Endothelial cell of umbilical vein (primary cell): ENCODE measurements around the gene TXNRD1. TPM values are rescaled to one million over a fixed set of nuclear protein-coding genes. Genes with fewer than 3 reads are reported as not detected.

Experiments
- BruUV-seq: library from RNA; stranded (reverse); fragments of 400-500 nt; replicated peaks from 2 replicates; lab custom pipeline; 2021; lab: Mats Ljungman, UMichigan
- CTCF ChIA-PET: fragments of 300-600, 350-600 bp; sonication (Branson Sonifier 250); formaldehyde crosslinking; loops from one replicate; lab custom pipeline; 2021; ENCODE audit warnings: antibody characterized with exemption, inconsistent platforms; lab: Charles Lee
- POLR2A ChIA-PET: fragments of 300-600, 350-600 bp; sonication (Branson Sonifier 250); formaldehyde crosslinking; loops from one replicate; lab custom pipeline; 2021; ENCODE audit warnings: antibody characterized with exemption, inconsistent platforms; lab: Charles Lee
- DNase-seq: peaks from one replicate; pipeline ENCODE4 v3.0.0-alpha.2; 2011; ENCODE audit warnings: low read depth, low spot score
- FAIRE-seq: peaks from 2 replicates; lab custom pipeline; 2011; peaks lifted over from hg19 to GRCh38; lab: Jason Lieb, UNC
- H2AFZ ChIP-seq: 2 replicates; pipeline ENCODE4 v1.6.0; 2012; ENCODE audit warnings: low read depth, low read length, control low read depth, inconsistent platforms
- H3K27ac ChIP-seq: 2 replicates; pipeline ENCODE4 v1.5.1; 2011; ENCODE audit warnings: low read depth, mild to moderate bottlenecking, control low read depth, low read length, moderate library complexity; ENCODE audit not compliant: insufficient read depth
- H3K27me3 ChIP-seq, 2 experiments: 2 replicates each; pipeline versions ENCODE4 v1.6.0 to v1.6.1; 2011; ENCODE audit warnings: low read length in 2 of 2, mixed read lengths in 1 of 2; ENCODE audit not compliant: control insufficient read depth in 2 of 2, insufficient read depth in 2 of 2
- H3K36me3 ChIP-seq, 2 experiments: 2 replicates in 1 of 2; 3 replicates in 1 of 2; pipeline ENCODE4 v1.5.1; 2011; ENCODE audit warnings: low read length in 2 of 2, mild to moderate bottlenecking in 1 of 2, moderate library complexity in 1 of 2; ENCODE audit not compliant: control insufficient read depth in 2 of 2, insufficient read depth in 2 of 2; ENCODE audit errors: extremely low read depth in 1 of 2
- H3K4me1 ChIP-seq: 3 replicates; pipeline ENCODE4 v1.5.1; 2011; ENCODE audit warnings: mild to moderate bottlenecking, low read length; ENCODE audit not compliant: control insufficient read depth, insufficient read depth; ENCODE audit errors: extremely low read depth
- H3K4me2 ChIP-seq: 2 replicates; pipeline ENCODE4 v1.6.1; 2011; ENCODE audit warnings: low read length, control low read depth, mixed read lengths; ENCODE audit not compliant: insufficient read depth
- H3K4me3 ChIP-seq, 3 experiments: fragments of 200-600 bp in 1 of 3; sonication (generic), shearing (Covaris generic) in 1 of 3; replicated peaks in 1 of 3; 2 replicates each; pipeline ENCODE4 v1.5.1; 2011 to 2016; ENCODE audit warnings: control low read depth in 3 of 3, low read length in 3 of 3, mild to moderate bottlenecking in 2 of 3, inconsistent platforms in 1 of 3, low read depth in 1 of 3, moderate library complexity in 1 of 3; ENCODE audit not compliant: insufficient read depth in 1 of 3
- H3K79me2 ChIP-seq: 2 replicates; pipeline ENCODE4 v1.6.0; 2012; ENCODE audit warnings: low read length, inconsistent platforms; ENCODE audit not compliant: control insufficient read depth, insufficient read depth
- H3K9ac ChIP-seq: replicated peaks from 2 replicates; pipeline ENCODE3; 2011; ENCODE audit warnings: low read length, control low read depth; ENCODE audit not compliant: insufficient read depth; ENCODE audit errors: extremely low read depth
- H3K9me1 ChIP-seq: replicated peaks from 3 replicates; pipeline ENCODE4 v1.6.0; 2011; ENCODE audit warnings: mild to moderate bottlenecking, low read length; ENCODE audit not compliant: control insufficient read depth, insufficient read depth; ENCODE audit errors: extremely low read depth
- H3K9me3 ChIP-seq: replicated peaks from 2 replicates; pipeline ENCODE4 v1.5.1; 2012; ENCODE audit warnings: low read length, inconsistent platforms; ENCODE audit not compliant: control insufficient read depth, insufficient read depth
- H4K20me1 ChIP-seq: replicated peaks from 2 replicates; pipeline ENCODE3; 2011; ENCODE audit warnings: mild to moderate bottlenecking, low read length; ENCODE audit not compliant: control insufficient read depth, insufficient read depth; ENCODE audit errors: extremely low read depth
- EZH2 ChIP-seq: IDR thresholded peaks from 2 replicates; pipeline ENCODE4 v1.6.1; 2012; ENCODE audit warnings: borderline replicate concordance, low read depth, mild to moderate bottlenecking, moderate library complexity, low read length, inconsistent platforms; ENCODE audit not compliant: severe bottlenecking
- GATA2 ChIP-seq: IDR thresholded peaks from 2 replicates; pipeline ENCODE4 v1.7.0; 2011; ENCODE audit warnings: low read depth, mild to moderate bottlenecking, moderate library complexity, mixed read lengths, low read length; ENCODE audit not compliant: insufficient read length, insufficient read depth
- JUN ChIP-seq: IDR thresholded peaks from 2 replicates; pipeline ENCODE4 v1.6.1; 2011; ENCODE audit warnings: borderline replicate concordance, low read depth; ENCODE audit not compliant: insufficient read length, insufficient read depth
- MYC ChIP-seq: IDR thresholded peaks from one replicate; pipeline ENCODE4 v1.6.1; 2011; ENCODE audit warnings: mild to moderate bottlenecking, low read depth, low read length
- POLR2A ChIP-seq: IDR thresholded peaks from 2 replicates; pipeline ENCODE4 v1.6.1; 2012; ENCODE audit warnings: low read depth, mild to moderate bottlenecking, control low read depth, low read length
- dilution Hi-C: fragments of 300-500 bp; cut with MboI; formaldehyde crosslinking; loops from one replicate; pipeline ENCODE4 v1.15.0; 2019; ENCODE audit warnings: low sequenced_read_pairs; ENCODE audit not compliant: extremely low pct_ligation_motif_present
- intact Hi-C: fragments of 100-400 bp; cut with micrococcal nuclease; formaldehyde crosslinking; loops from one replicate; pipeline ENCODE4 v1.10.0; 2022
- polyA plus RNA-seq, 4 experiments: library from polyadenylated mRNA; depleted of rRNA in 3 of 4; stranded (reverse) in 3 of 4; unstranded in 1 of 4; fragments of >200 nt; gene quantifications; 2 replicates each; pipeline versions ENCODE4 v1.2.1 to v1.2.3, GENCODE V29; 2011 to 2012; ENCODE audit warnings: missing spikeins in 1 of 4
- total RNA-seq: library from RNA; stranded (reverse); gene quantifications from 2 replicates; pipeline ENCODE4 v1.2.3, GENCODE V29; 2021
- TF ChIP-seq, protein P1 (sequence below), 2 donors: IDR thresholded peaks; 1 replicate in 1 of 2; 2 replicates in 1 of 2; pipeline ENCODE4 v1.5.1; 2011; ENCODE audit warnings: low read length in 2 of 2, mild to moderate bottlenecking in 2 of 2, moderate library complexity in 2 of 2, control low read depth in 1 of 2, inconsistent platforms in 1 of 2, low read depth in 1 of 2; ENCODE audit not compliant: insufficient read depth in 1 of 2; ENCODE audit errors: extremely low read depth in 1 of 2
- TF ChIP-seq, protein P2 (sequence below): IDR thresholded peaks from 2 replicates; pipeline ENCODE4 v1.6.1; 2011; ENCODE audit not compliant: insufficient read depth, insufficient read length

The TXNRD1 gene
- total and polyA plus RNA-seq, 2 donors (not counting 3 experiments of a cell fraction or from before 2014, with no cell fraction given), result 309 to 566 TPM

DNA sequence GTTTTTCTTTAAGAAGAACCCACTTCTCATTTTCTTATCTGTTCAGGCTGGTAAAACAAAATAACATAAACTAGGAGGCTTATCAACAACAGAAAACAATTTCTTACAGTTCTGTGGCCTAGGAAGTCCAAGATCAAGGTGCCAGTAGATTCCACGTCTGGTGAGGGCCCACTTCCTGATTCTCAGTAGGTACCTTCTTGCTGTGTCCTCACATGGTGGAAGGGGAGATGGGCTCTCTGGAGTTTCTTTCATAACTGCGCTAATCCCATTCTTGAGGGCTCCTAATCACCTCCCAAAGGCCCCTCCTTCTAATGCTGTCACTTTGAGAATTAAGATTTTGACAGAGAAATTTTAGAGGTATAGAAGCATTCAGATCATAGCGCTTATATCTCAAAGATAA lies 33.4 kb downstream of the TXNRD1 start:
- no peaks in the 10 kb centered on the region for H3K36me3 ChIP-seq
- H3K9me3 ChIP-seq, result no peaks in the 10 kb centered on the region
- no peaks in the 10 kb centered on the region for H3K4me1 ChIP-seq
- no peak overlapping the region for H3K4me3 ChIP-seq
- FAIRE-seq (no peak), DNase-seq (no peak)
- no peak overlapping the region for H2AFZ ChIP-seq
- no peak overlapping the region for H3K27ac ChIP-seq
- H3K27me3 ChIP-seq, result no peaks in the 10 kb centered on the region
- no peaks in the 10 kb centered on the region for H3K9me1 ChIP-seq
- intact Hi-C loops (no loop called here), dilution Hi-C loops (no loop called here)
- no peak for TF ChIP-seq JUN
- TF ChIP-seq, protein P1, sequence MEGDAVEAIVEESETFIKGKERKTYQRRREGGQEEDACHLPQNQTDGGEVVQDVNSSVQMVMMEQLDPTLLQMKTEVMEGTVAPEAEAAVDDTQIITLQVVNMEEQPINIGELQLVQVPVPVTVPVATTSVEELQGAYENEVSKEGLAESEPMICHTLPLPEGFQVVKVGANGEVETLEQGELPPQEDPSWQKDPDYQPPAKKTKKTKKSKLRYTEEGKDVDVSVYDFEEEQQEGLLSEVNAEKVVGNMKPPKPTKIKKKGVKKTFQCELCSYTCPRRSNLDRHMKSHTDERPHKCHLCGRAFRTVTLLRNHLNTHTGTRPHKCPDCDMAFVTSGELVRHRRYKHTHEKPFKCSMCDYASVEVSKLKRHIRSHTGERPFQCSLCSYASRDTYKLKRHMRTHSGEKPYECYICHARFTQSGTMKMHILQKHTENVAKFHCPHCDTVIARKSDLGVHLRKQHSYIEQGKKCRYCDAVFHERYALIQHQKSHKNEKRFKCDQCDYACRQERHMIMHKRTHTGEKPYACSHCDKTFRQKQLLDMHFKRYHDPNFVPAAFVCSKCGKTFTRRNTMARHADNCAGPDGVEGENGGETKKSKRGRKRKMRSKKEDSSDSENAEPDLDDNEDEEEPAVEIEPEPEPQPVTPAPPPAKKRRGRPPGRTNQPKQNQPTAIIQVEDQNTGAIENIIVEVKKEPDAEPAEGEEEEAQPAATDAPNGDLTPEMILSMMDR (IDR thresholded peaks at IDR 0.05; ENCODE audit: extremely low read depth in 1 of 2, insufficient read depth in 1 of 2, low read depth in 1 of 2, low read length in 2 of 2), result no peak
- no peak for TF ChIP-seq GATA2
- TF ChIP-seq EZH2, result no peak
- no peak for TF ChIP-seq MYC
- TF ChIP-seq, protein P2, sequence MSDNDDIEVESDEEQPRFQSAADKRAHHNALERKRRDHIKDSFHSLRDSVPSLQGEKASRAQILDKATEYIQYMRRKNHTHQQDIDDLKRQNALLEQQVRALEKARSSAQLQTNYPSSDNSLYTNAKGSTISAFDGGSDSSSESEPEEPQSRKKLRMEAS, result no peak
- TF ChIP-seq POLR2A, result no peak
- no peak overlapping the region for H3K9ac ChIP-seq
- no peaks in the 10 kb centered on the region for H4K20me1 ChIP-seq
- POLR2A ChIA-PET, result no interaction called here
- CTCF ChIA-PET, result no interaction called here
- no peaks in the 10 kb centered on the region for H3K79me2 ChIP-seq
- BruUV-seq, result no TSS peak
- H3K4me2 ChIP-seq, result no peak overlapping the region
